ENCODE data around the gene MEX3A.

The MEX3A gene

DNA sequence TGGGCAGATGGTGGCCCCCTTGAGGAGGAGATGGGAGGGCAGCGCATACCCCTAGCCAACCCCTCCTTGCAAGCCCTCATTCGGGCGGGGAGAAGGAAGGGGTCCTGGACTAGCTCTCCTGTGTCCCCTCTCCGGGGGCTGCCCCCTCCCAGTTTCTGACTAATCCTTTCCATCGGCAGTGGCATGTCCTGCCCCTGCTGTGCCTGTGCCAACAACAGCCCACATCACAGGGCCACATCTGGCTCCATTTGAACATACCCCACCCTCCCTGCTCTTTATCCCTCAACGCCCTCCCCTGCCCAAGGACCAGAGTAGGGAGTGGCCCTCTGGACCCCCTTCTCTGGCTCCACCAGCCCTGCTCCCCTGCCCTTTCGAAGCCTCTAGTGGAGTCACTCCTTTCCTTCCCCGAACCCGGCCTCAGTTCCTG, 21.3 kb upstream of the MEX3A start:
- Histone ChIP-seq H3K9me3 (ENCODE audit: control insufficient read depth, insufficient read depth, low read length) (no peaks in the 10 kb centered on the region), H3K27ac (ENCODE audit: low read depth, low read length) (no peak overlapping the region), H3K27me3 (ENCODE audit: control insufficient read depth, low read length) (no peaks in the 10 kb centered on the region), H3K4me1 (ENCODE audit: control insufficient read depth, low read length) (peaks cover 46% of the 10 kb centered on the region), H3K36me3 (ENCODE audit: control insufficient read depth, low read length) (no peaks in the 10 kb centered on the region), H4K20me1 (ENCODE audit: control insufficient read depth, insufficient read depth, low read depth, low read length) (no peaks in the 10 kb centered on the region), H3K4me3 (ENCODE audit: low read length) (no peak overlapping the region), H3K79me2 (ENCODE audit: control insufficient read depth, low read length) (no peaks in the 10 kb centered on the region), H3K9me2 (replicated peaks; ENCODE audit: control insufficient read depth, low read length) (no peaks in the 10 kb centered on the region), H3K4me2 (ENCODE audit: low read length) (no peak overlapping the region), H3F3A (ENCODE audit: control insufficient read depth, insufficient read depth) (peaks cover 5% of the 10 kb centered on the region)
- TF ChIP-seq, protein P1, sequence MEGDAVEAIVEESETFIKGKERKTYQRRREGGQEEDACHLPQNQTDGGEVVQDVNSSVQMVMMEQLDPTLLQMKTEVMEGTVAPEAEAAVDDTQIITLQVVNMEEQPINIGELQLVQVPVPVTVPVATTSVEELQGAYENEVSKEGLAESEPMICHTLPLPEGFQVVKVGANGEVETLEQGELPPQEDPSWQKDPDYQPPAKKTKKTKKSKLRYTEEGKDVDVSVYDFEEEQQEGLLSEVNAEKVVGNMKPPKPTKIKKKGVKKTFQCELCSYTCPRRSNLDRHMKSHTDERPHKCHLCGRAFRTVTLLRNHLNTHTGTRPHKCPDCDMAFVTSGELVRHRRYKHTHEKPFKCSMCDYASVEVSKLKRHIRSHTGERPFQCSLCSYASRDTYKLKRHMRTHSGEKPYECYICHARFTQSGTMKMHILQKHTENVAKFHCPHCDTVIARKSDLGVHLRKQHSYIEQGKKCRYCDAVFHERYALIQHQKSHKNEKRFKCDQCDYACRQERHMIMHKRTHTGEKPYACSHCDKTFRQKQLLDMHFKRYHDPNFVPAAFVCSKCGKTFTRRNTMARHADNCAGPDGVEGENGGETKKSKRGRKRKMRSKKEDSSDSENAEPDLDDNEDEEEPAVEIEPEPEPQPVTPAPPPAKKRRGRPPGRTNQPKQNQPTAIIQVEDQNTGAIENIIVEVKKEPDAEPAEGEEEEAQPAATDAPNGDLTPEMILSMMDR (IDR thresholded peaks at IDR 0.05; ENCODE audit: low read depth, low read length, poor library complexity, severe bottlenecking), result no peak
- no peak for TF ChIP-seq EZH2phosphoT487 (IDR thresholded peaks at IDR 0.05; ENCODE audit: borderline replicate concordance, low read length)

DNA sequence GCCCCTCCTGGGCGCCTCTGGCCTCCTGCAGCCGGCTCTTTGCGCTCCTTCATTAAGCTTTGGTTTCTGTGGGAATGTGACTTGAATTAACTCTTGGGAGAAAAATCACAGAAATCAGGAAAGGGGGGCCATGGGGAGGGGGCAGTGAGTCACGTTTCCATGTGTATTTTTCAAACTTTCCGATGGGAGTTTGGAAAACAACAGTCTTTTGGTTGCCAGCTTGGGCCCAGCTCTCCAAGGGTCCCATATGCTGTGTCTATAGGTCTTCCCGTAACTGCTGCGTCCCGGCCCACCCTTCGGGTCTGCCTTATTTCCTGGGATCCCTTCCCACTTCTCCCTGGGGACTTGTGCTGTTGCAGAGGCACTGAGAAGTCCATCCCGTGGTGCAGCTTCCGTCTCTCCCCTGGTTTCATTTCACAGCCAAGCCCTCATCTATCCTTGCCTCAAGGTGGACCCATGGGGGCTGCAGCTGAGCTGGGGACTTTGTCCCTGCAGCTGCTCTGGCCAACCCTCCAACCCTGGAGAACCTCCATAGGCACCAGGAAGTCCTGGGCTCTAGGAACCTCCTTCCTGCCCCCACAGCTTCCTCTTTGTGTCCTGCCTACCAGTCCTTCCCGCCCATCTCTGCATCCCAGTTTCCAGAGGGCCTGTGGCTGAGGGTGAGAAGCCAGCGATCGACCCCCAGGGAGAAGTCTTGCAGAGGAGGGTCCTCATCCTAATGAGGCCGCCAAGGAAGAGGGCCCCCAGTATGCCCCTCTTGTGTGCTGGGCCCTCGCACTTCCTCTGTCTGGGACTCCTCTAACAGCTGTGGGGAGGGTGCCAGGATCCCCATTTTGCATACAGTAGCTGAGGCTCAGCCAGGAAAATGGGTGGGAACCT, 20.6 kb upstream of the MEX3A start:
- TF ChIP-seq, protein P1 (IDR thresholded peaks at IDR 0.05; ENCODE audit: low read depth, low read length, poor library complexity, severe bottlenecking), result no peak
- TF ChIP-seq EZH2phosphoT487 (IDR thresholded peaks at IDR 0.05; ENCODE audit: borderline replicate concordance, low read length), result no peak
- H3K4me1 ChIP-seq (ENCODE audit: control insufficient read depth, low read length), result peaks cover 46% of the 10 kb centered on the region
- H3K4me2 ChIP-seq (ENCODE audit: low read length), result no peak overlapping the region
- H3F3A ChIP-seq (ENCODE audit: control insufficient read depth, insufficient read depth), result peaks cover 5% of the 10 kb centered on the region
- H3K27me3 ChIP-seq (ENCODE audit: control insufficient read depth, low read length), result no peaks in the 10 kb centered on the region
- no peaks in the 10 kb centered on the region for H3K9me3 ChIP-seq (ENCODE audit: control insufficient read depth, insufficient read depth, low read length)
- H4K20me1 ChIP-seq (ENCODE audit: control insufficient read depth, insufficient read depth, low read depth, low read length), result no peaks in the 10 kb centered on the region
- H3K36me3 ChIP-seq (ENCODE audit: control insufficient read depth, low read length), result no peaks in the 10 kb centered on the region
- H3K79me2 ChIP-seq (ENCODE audit: control insufficient read depth, low read length), result no peaks in the 10 kb centered on the region
- no peak overlapping the region for H3K4me3 ChIP-seq (ENCODE audit: low read length)
- H3K27ac ChIP-seq (ENCODE audit: low read depth, low read length), result no peak overlapping the region
- no peaks in the 10 kb centered on the region for H3K9me2 ChIP-seq (replicated peaks; ENCODE audit: control insufficient read depth, low read length)

- H3F3A ChIP-seq (ENCODE audit: control insufficient read depth, insufficient read depth), result peaks cover 3% of the 10 kb centered on the region
- no peak overlapping the region for H3K4me2 ChIP-seq (ENCODE audit: low read length)
- H3K79me2 ChIP-seq (ENCODE audit: control insufficient read depth, low read length), result no peaks in the 10 kb centered on the region
- no peaks in the 10 kb centered on the region for H4K20me1 ChIP-seq (ENCODE audit: control insufficient read depth, insufficient read depth, low read depth, low read length)
- H3K27me3 ChIP-seq (ENCODE audit: control insufficient read depth, low read length), result no peaks in the 10 kb centered on the region
- H3K4me1 ChIP-seq (ENCODE audit: control insufficient read depth, low read length), result peaks cover 48% of the 10 kb centered on the region
- no peaks in the 10 kb centered on the region for H3K36me3 ChIP-seq (ENCODE audit: control insufficient read depth, low read length)
- H3K9me2 ChIP-seq (replicated peaks; ENCODE audit: control insufficient read depth, low read length), result no peaks in the 10 kb centered on the region
- no peak overlapping the region for H3K27ac ChIP-seq (ENCODE audit: low read depth, low read length)
- H3K4me3 ChIP-seq (ENCODE audit: low read length), result no peak overlapping the region
- no peaks in the 10 kb centered on the region for H3K9me3 ChIP-seq (ENCODE audit: control insufficient read depth, insufficient read depth, low read length)
- no peak for TF ChIP-seq EZH2phosphoT487 (IDR thresholded peaks at IDR 0.05; ENCODE audit: borderline replicate concordance, low read length)
- TF ChIP-seq, protein P1 (IDR thresholded peaks at IDR 0.05; ENCODE audit: low read depth, low read length, poor library complexity, severe bottlenecking), result no peak
These were observed 19.6 kb upstream of the MEX3A start for GRCh38 chr1:156101880-156102279.
